ENCODE measurements around the gene MPP2.

- TF ChIP-seq ELF4 (IDR thresholded peaks at IDR 0.05) (no peak), TARDBP (IDR thresholded peaks at IDR 0.05) (no peak), ZNF384 (IDR thresholded peaks at IDR 0.05) (no peak), LEF1 (IDR thresholded peaks at IDR 0.05; ENCODE audit: borderline replicate concordance) (no peak), FOXM1 (IDR thresholded peaks at IDR 0.05; ENCODE audit: borderline replicate concordance) (no peak), BHLHE40 (IDR thresholded peaks at IDR 0.05; ENCODE audit: borderline replicate concordance) (no peak), SP1 (IDR thresholded peaks at IDR 0.05) (no peak), FOXA1 (IDR thresholded peaks at IDR 0.05) (no peak), FOXK2 (IDR thresholded peaks at IDR 0.05) (no peak), NFRKB (IDR thresholded peaks at IDR 0.05) (no peak), ARNT (IDR thresholded peaks at IDR 0.05) (no peak)
These were observed 31.5 kb upstream of the MPP2 start for GRCh38 chr17:43938838-43939182.

Measured in HEK293T (cell line).